22Rv1 (cell line): Measurements from ENCODE around the gene MGRN1.

Experiments used
- H3K27ac ChIP-seq: fragments of 450-650 bp; 2 replicates; pipeline ENCODE4 v1.5.1; 2017
- ZFX ChIP-seq: fragments of 450-650 bp; IDR thresholded peaks from 2 replicates; pipeline ENCODE4 v1.6.1; 2017; ENCODE audit warnings: antibody characterized with exemption, borderline replicate concordance
- TF ChIP-seq, protein P1 (sequence below): fragments of 450-650 bp; IDR thresholded peaks from 2 replicates; pipeline ENCODE4 v1.5.1; 2017; ENCODE audit warnings: mild to moderate bottlenecking

Gene MGRN1

DNA sequence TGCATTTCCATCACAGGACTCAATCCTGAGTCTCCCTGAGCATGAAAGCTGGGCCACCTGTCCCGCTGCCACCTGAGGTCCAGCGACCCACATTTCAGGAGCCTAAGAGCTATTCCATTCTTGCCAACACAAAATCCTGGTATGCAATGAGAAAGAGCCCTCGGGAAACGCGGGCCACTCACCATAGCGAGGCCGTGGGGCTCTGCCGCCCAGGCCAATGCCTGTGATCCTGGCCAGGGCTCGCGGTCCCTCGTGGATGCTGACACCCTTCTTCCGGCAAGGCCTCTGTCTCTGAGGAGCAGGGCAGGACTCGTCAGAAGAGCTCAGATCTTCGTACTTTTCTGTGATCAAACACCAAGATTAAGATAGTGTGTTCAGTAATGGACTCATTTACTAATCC, 80.3 kb downstream of the MGRN1 start:
- TF ChIP-seq ZFX, result no peak
- TF ChIP-seq, protein P1, sequence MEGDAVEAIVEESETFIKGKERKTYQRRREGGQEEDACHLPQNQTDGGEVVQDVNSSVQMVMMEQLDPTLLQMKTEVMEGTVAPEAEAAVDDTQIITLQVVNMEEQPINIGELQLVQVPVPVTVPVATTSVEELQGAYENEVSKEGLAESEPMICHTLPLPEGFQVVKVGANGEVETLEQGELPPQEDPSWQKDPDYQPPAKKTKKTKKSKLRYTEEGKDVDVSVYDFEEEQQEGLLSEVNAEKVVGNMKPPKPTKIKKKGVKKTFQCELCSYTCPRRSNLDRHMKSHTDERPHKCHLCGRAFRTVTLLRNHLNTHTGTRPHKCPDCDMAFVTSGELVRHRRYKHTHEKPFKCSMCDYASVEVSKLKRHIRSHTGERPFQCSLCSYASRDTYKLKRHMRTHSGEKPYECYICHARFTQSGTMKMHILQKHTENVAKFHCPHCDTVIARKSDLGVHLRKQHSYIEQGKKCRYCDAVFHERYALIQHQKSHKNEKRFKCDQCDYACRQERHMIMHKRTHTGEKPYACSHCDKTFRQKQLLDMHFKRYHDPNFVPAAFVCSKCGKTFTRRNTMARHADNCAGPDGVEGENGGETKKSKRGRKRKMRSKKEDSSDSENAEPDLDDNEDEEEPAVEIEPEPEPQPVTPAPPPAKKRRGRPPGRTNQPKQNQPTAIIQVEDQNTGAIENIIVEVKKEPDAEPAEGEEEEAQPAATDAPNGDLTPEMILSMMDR, result no peak
- H3K27ac ChIP-seq, result no peak overlapping the region

DNA sequence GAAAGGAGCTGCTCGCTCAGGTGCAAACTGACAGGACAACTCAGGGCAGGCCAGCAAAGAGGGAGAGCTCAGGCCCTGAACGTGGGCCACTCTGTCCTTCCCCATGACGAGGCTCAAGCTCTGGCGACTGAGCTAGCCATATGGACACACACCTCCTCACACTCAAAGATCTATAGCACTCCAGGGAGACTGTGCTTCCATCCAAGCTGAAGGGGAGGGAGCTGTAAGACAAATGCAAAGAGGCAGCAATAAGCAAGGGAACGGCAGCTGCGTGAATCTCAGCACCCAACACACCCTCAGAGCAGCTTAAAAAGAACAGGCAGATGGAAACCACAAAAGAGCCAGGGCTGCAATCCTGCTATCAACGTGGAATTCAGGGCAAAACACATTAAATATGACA, 82.2 kb downstream of the MGRN1 start:
- H3K27ac ChIP-seq, result no peak overlapping the region
- TF ChIP-seq, protein P1, result no peak
- TF ChIP-seq ZFX, result no peak

DNA sequence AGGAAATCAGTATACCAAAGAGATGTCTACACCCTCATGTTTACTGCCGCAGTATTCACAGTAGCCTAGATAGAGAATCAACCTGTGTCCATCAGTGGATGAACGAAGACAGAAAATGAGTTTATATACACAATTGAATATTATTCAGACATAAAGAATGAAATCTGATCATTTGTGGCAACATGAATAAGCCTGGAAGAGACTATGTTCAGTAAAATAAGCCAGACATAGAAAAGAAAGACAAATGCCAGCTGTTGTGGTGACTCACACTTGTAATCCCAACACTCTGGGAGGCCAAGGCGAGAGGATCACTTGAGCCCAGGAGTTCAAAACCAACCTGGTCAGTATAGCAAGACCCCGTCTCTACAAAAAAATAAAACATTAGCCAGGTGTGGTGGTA, 84.9 kb downstream of the MGRN1 start:
- TF ChIP-seq ZFX, result no peak
- TF ChIP-seq, protein P1, result no peak
- no peak overlapping the region for H3K27ac ChIP-seq

GRCh38 chr16:4713663-4714501, 89.3 kb downstream of the MGRN1 start:
- TF ChIP-seq, protein P1, result no peak
- no peak for TF ChIP-seq ZFX
- no peak overlapping the region for H3K27ac ChIP-seq

- TF ChIP-seq, protein P1, result no peak
- no peak for TF ChIP-seq ZFX
- no peak overlapping the region for H3K27ac ChIP-seq
These were observed 90.4 kb downstream of the MGRN1 start for GRCh38 chr16:4714996-4715395.

GRCh38 chr16:4718466-4718865, 93.8 kb downstream of the MGRN1 start:
- no peak for TF ChIP-seq ZFX
- TF ChIP-seq, protein P1, result no peak
- H3K27ac ChIP-seq, result no peak overlapping the region

- TF ChIP-seq, protein P1, result no peak
- no peak for TF ChIP-seq ZFX
These were observed 98.6 kb downstream of the MGRN1 start for GRCh38 chr16:4723071-4723767.

More at GRCh38 chr16:4723071-4723767, 98.6 kb downstream of the MGRN1 start:
- H3K27ac ChIP-seq, result no peak overlapping the region
